Smooth muscle cell of the pulmonary artery (primary cell): ENCODE results near the gene ELANE. TPM values are rescaled to one million over a fixed set of nuclear protein-coding genes. Genes with fewer than 3 reads are reported as not detected.

ENCODE experiments used
- total RNA-seq: library from RNA; depleted of rRNA; stranded (reverse); fragments of >200 nt; gene quantifications from 2 replicates; pipeline ENCODE4 v1.2.3, GENCODE V29; 2014

Gene ELANE
- total RNA-seq, result 0.13 TPM in 1 of 2 replicates, not detected in the other

GRCh38 chr19:852136-853013 is at the start of gene ELANE:
Gene ELANE, plus strand, starts transcription at chr19:852303. Its CDS starts 26 bp downstream, at chr19:852329.

GRCh38 chr19:821825-822503 is 30.1 kb upstream of the ELANE start, which contains the start of gene PLPPR3:
Gene PLPPR3, minus strand, starts transcription at chr19:821955. Its CDS starts 396 bp downstream, at chr19:821559.

GRCh38 chr19:827710-828321 is 24.3 kb upstream of the ELANE start, which contains the start of gene AZU1:
Gene AZU1, plus strand, starts transcription at chr19:827837. Its CDS starts 10 bp downstream, at chr19:827847.

GRCh38 chr19:840519-841206 is 11.4 kb upstream of the ELANE start, which contains the start of gene PRTN3:
Gene PRTN3, plus strand, starts transcription at chr19:840999. Its CDS starts 10 bp downstream, at chr19:841009.

GRCh38 chr19:858868-859843 is 7.1 kb downstream of the ELANE start, which contains the start of gene CFD:
Gene CFD, plus strand, starts transcription at chr19:859664. Its CDS starts 26 bp downstream, at chr19:859690.

GRCh38 chr19:892894-893689 is 41.0 kb downstream of the ELANE start, which contains the start of the genes MED16 and RNU6-9:
Gene MED16, minus strand, starts transcription at chr19:893187. Its CDS starts 2,056 bp downstream, at chr19:891131.
Gene RNU6-9, plus strand, starts transcription at chr19:893484.

Other genes starting within 250 kb of the ELANE start
- 25.8 and 43.3 TPM in 2 replicates for gene POLRMT, start 218.8 kb upstream of the ELANE start, total RNA-seq
- gene FGF22, start 212.4 kb upstream of the ELANE start, total RNA-seq, result not detected in 2 replicates
- 22.2 and 22.9 TPM in 2 replicates for gene RNF126, start 189.1 kb upstream of the ELANE start, total RNA-seq
- 55.3 and 185 TPM in 2 replicates for gene FSTL3, start 175.9 kb upstream of the ELANE start, total RNA-seq
- gene PRSS57, start 156.9 kb upstream of the ELANE start, total RNA-seq, result not detected in 2 replicates
- gene PALM, start 143.4 kb upstream of the ELANE start, total RNA-seq, result 5.2 and 18.2 TPM in 2 replicates
- 0.10 and 0.13 TPM in 2 replicates for gene MISP, start 101.2 kb upstream of the ELANE start, total RNA-seq
- gene PTBP1, start 54.9 kb upstream of the ELANE start, total RNA-seq, result 135 and 172 TPM in 2 replicates
- gene PLPPR3, start 30.3 kb upstream of the ELANE start, total RNA-seq, result 0.30 TPM in 1 of 2 replicates, not detected in the other
- 0.07 TPM in 1 of 2 replicates, not detected in the other for gene AZU1, start 24.5 kb upstream of the ELANE start, total RNA-seq
- 0.07 TPM in 1 of 2 replicates, not detected in the other for gene PRTN3, start 11.3 kb upstream of the ELANE start, total RNA-seq
- gene CFD, start 7.4 kb downstream of the ELANE start, total RNA-seq, result 1.1 and 9.3 TPM in 2 replicates
- gene MED16, start 40.9 kb downstream of the ELANE start, total RNA-seq, result 41.2 and 43.0 TPM in 2 replicates
- gene RNU6-9, start 41.2 kb downstream of the ELANE start, total RNA-seq, result not detected in 2 replicates
- gene R3HDM4, start 60.9 kb downstream of the ELANE start, total RNA-seq, result 20.3 and 28.8 TPM in 2 replicates
- not detected in 2 replicates for gene KISS1R, start 65.0 kb downstream of the ELANE start, total RNA-seq
- 15.4 and 16.1 TPM in 2 replicates for gene ARID3A, start 73.7 kb downstream of the ELANE start, total RNA-seq
- 26.5 and 34.7 TPM in 2 replicates for gene WDR18, start 132.0 kb downstream of the ELANE start, total RNA-seq
- 0.20 and 1.7 TPM in 2 replicates for gene GRIN3B, start 148.1 kb downstream of the ELANE start, total RNA-seq
- 91.7 and 118 TPM in 2 replicates for gene TMEM259, start 168.8 kb downstream of the ELANE start, total RNA-seq
- not detected in 2 replicates for gene RNU6-2, start 169.2 kb downstream of the ELANE start, total RNA-seq
- 200 and 242 TPM in 2 replicates for gene CNN2, start 174.3 kb downstream of the ELANE start, total RNA-seq
- gene ABCA7, start 187.8 kb downstream of the ELANE start, total RNA-seq, result 6.5 and 7.7 TPM in 2 replicates
- gene ARHGAP45, start 214.9 kb downstream of the ELANE start, total RNA-seq, result 0.65 and 2.1 TPM in 2 replicates
- gene POLR2E, start 243.1 kb downstream of the ELANE start, total RNA-seq, result 103 and 125 TPM in 2 replicates